Astrocyte (in vitro differentiated cells and primary cell): ENCODE results near the gene FRMD6. TPM values are rescaled to one million over a fixed set of nuclear protein-coding genes. Genes with fewer than 3 reads are reported as not detected.
A peak's percentile ranks its signal among the peaks of the same experiment; 100 is the strongest.

Experiments used
- DNase-seq: peaks from one replicate; pipeline ENCODE4 v3.0.0-alpha.2; 2010; ENCODE audit warnings: low read depth
- FAIRE-seq: peaks from 2 replicates; lab custom pipeline; 2011; peaks lifted over from hg19 to GRCh38; lab: Jason Lieb, UNC
- H2AFZ ChIP-seq: 2 replicates; pipeline ENCODE4 v1.6.0; 2012; ENCODE audit warnings: low read depth, low read length, inconsistent platforms
- H3K27ac ChIP-seq: 2 replicates; pipeline ENCODE4 v1.5.1; 2011; ENCODE audit warnings: low read depth, low read length, inconsistent platforms
- H3K27me3 ChIP-seq: 2 replicates; pipeline ENCODE4 v1.6.0; 2011; ENCODE audit warnings: low read length, inconsistent platforms; ENCODE audit not compliant: insufficient read depth
- H3K36me3 ChIP-seq: 2 replicates; pipeline ENCODE4 v1.5.1; 2011; ENCODE audit warnings: low read length, inconsistent platforms; ENCODE audit not compliant: insufficient read depth
- H3K4me1 ChIP-seq: 2 replicates; pipeline ENCODE4 v1.5.1; 2011; ENCODE audit warnings: low read length, inconsistent platforms; ENCODE audit not compliant: insufficient read depth
- H3K4me2 ChIP-seq: 2 replicates; pipeline ENCODE4 v1.6.0; 2012; ENCODE audit warnings: low read length, inconsistent platforms
- H3K4me3 ChIP-seq: 2 replicates; pipeline ENCODE4 v1.5.1; 2011; ENCODE audit warnings: low read depth, mild to moderate bottlenecking, low read length, inconsistent platforms; ENCODE audit not compliant: insufficient read depth
- H3K79me2 ChIP-seq: 2 replicates; pipeline ENCODE4 v1.6.0; 2012; ENCODE audit warnings: mild to moderate bottlenecking, low read length, inconsistent platforms; ENCODE audit not compliant: insufficient read depth
- H3K9ac ChIP-seq: 2 replicates; pipeline ENCODE4 v1.6.0; 2012; ENCODE audit warnings: mild to moderate bottlenecking, low read length, inconsistent platforms
- H3K9me3 ChIP-seq: 2 replicates; pipeline ENCODE4 v1.5.1; 2012; ENCODE audit warnings: low read depth, mild to moderate bottlenecking, low read length, inconsistent platforms; ENCODE audit not compliant: insufficient read depth
- H4K20me1 ChIP-seq: 2 replicates; pipeline ENCODE4 v1.6.0; 2012; ENCODE audit warnings: low read length, inconsistent platforms; ENCODE audit not compliant: insufficient read depth
- H3K27ac Mint-ChIP-seq: one replicate; pipeline ENCODE4 v1.8.0; 2021; ENCODE audit warnings: mild to moderate bottlenecking, mixed read lengths; ENCODE audit not compliant: unreplicated experiment
- H3K27me3 Mint-ChIP-seq: one replicate; pipeline ENCODE4 v1.8.0; 2021; ENCODE audit warnings: low read depth, mixed read lengths; ENCODE audit not compliant: unreplicated experiment
- H3K36me3 Mint-ChIP-seq: one replicate; pipeline ENCODE4 v1.8.0; 2021; ENCODE audit warnings: low read depth, mixed read lengths; ENCODE audit not compliant: unreplicated experiment
- H3K4me1 Mint-ChIP-seq: one replicate; pipeline ENCODE4 v1.8.0; 2021; ENCODE audit warnings: low read depth, mixed read lengths; ENCODE audit not compliant: unreplicated experiment
- H3K4me3 Mint-ChIP-seq: one replicate; pipeline ENCODE4 v1.8.0; 2021; ENCODE audit warnings: mild to moderate bottlenecking, moderate library complexity, mixed read lengths; ENCODE audit not compliant: unreplicated experiment
- H3K9me3 Mint-ChIP-seq: one replicate; pipeline ENCODE4 v1.8.0; 2021; ENCODE audit warnings: mild to moderate bottlenecking, mixed read lengths; ENCODE audit not compliant: unreplicated experiment
- EZH2 ChIP-seq: IDR thresholded peaks from 2 replicates; pipeline ENCODE4 v1.6.1; 2012; ENCODE audit warnings: mild to moderate bottlenecking, low read length, inconsistent platforms; ENCODE audit not compliant: insufficient read depth
- total RNA-seq: library from RNA; stranded (reverse); gene quantifications from 2 replicates; pipeline ENCODE4 v1.2.1, GENCODE V29; 2021
- TF ChIP-seq, protein P1 (sequence below): IDR thresholded peaks from 2 replicates; pipeline ENCODE4 v1.5.1; 2011; ENCODE audit warnings: low read depth, mild to moderate bottlenecking, inconsistent platforms, low read length, moderate library complexity; ENCODE audit not compliant: insufficient read depth

FRMD6 gene
- total RNA-seq, 1 donor from 2014 or later: 492 TPM

DNA sequence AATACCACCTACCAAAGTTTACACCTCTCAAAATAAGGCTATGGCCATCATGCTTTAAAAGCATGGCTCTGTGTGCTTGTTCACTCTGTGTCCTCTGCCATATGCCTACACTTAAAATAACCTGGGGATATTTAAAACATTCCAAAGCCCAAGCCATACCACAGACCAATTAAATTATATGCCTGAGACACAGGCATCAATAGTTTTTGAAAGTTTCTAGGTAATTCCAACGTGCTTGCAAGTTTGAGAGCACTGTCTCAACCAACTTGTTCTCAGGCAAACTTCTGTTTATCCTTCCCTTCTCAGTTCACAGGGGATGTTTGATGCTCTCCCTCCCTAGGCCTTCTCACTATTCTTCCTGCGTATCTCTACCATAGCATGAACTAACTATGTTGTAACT lies 3.4 kb upstream of the FRMD6 start:
- peaks cover 30% of the 10 kb centered on the region for H3K4me1 Mint-ChIP-seq
- Histone ChIP-seq H3K27ac (no peak overlapping the region), H3K79me2 (peaks cover 60% of the 10 kb centered on the region), H3K36me3 (no peaks in the 10 kb centered on the region), H3K9ac (no peak overlapping the region), H3K4me3 (no peak overlapping the region), H3K4me2 (peak overlapping the region; percentile 98), H3K4me1 (peaks cover 14% of the 10 kb centered on the region), H4K20me1 (peaks cover 8% of the 10 kb centered on the region), H3K27me3 (no peaks in the 10 kb centered on the region), H3K9me3 (no peaks in the 10 kb centered on the region), H2AFZ (no peak overlapping the region)
- peaks cover 7% of the 10 kb centered on the region for H3K36me3 Mint-ChIP-seq
- no peaks in the 10 kb centered on the region for H3K9me3 Mint-ChIP-seq
- peak overlapping the region; percentile 96 for H3K4me3 Mint-ChIP-seq
- peak overlapping the region; percentile 50 for H3K27ac Mint-ChIP-seq
- no peak for FAIRE-seq
- TF ChIP-seq, protein P1, sequence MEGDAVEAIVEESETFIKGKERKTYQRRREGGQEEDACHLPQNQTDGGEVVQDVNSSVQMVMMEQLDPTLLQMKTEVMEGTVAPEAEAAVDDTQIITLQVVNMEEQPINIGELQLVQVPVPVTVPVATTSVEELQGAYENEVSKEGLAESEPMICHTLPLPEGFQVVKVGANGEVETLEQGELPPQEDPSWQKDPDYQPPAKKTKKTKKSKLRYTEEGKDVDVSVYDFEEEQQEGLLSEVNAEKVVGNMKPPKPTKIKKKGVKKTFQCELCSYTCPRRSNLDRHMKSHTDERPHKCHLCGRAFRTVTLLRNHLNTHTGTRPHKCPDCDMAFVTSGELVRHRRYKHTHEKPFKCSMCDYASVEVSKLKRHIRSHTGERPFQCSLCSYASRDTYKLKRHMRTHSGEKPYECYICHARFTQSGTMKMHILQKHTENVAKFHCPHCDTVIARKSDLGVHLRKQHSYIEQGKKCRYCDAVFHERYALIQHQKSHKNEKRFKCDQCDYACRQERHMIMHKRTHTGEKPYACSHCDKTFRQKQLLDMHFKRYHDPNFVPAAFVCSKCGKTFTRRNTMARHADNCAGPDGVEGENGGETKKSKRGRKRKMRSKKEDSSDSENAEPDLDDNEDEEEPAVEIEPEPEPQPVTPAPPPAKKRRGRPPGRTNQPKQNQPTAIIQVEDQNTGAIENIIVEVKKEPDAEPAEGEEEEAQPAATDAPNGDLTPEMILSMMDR: no peak
- TF ChIP-seq EZH2: no peak
- no peaks in the 10 kb centered on the region for H3K27me3 Mint-ChIP-seq
- DNase-seq: no peak

- DNase-seq (no peak), FAIRE-seq (no peak)
- Histone ChIP-seq H3K36me3 (peaks cover 7% of the 10 kb centered on the region), H3K9me3 (no peaks in the 10 kb centered on the region), H4K20me1 (peaks cover 32% of the 10 kb centered on the region), H3K4me3 (peak overlapping the region; percentile 90), H3K27ac (peak overlapping the region; percentile 98), H3K9ac (peak overlapping the region; percentile 98), H3K27me3 (no peaks in the 10 kb centered on the region), H3K4me2 (peak overlapping the region; percentile 98), H3K4me1 (peaks cover 17% of the 10 kb centered on the region), H3K79me2 (peaks cover 83% of the 10 kb centered on the region), H2AFZ (no peak overlapping the region)
- H3K27ac Mint-ChIP-seq: peak overlapping the region; percentile 99
- no peak for TF ChIP-seq EZH2
- TF ChIP-seq, protein P1: no peak
- peaks cover 21% of the 10 kb centered on the region for H3K36me3 Mint-ChIP-seq
- no peaks in the 10 kb centered on the region for H3K9me3 Mint-ChIP-seq
- H3K4me3 Mint-ChIP-seq: peak overlapping the region; percentile 96
- no peaks in the 10 kb centered on the region for H3K27me3 Mint-ChIP-seq
- H3K4me1 Mint-ChIP-seq: peaks cover 20% of the 10 kb centered on the region
Observed at GRCh38 chr14:51650716-51651387, 858 bp upstream of the FRMD6 start.
